ENCODE results near the gene THRAP3.

GRCh38 chr1:36354486-36354885 lies 130.2 kb downstream of the THRAP3 start:
- TF ChIP-seq EZH2 (IDR thresholded peaks at IDR 0.05; ENCODE audit: insufficient read depth, poor library complexity, severe bottlenecking) (no peak), EZH2phosphoT487 (IDR thresholded peaks at IDR 0.05; ENCODE audit: insufficient read depth, low read depth) (no peak)

All from GM23248 (cell line).